Karpas-422 (cell line): Measurements from ENCODE around the gene HDAC4. TPM values are rescaled to one million over a fixed set of nuclear protein-coding genes. Genes with fewer than 3 reads are reported as not detected.

Source experiments
- DNase-seq: peaks from one replicate; pipeline ENCODE4 v3.0.0-alpha.2; 2015
- H2AFZ ChIP-seq: fragments of 200-600 bp; sonication (generic); 2 replicates; pipeline ENCODE4 v1.6.1; 2014; ENCODE audit warnings: antibody characterized with exemption, low read length, mixed read lengths
- H3K27ac ChIP-seq: fragments of 200-600 bp; sonication (generic); 2 replicates; pipeline ENCODE4 v1.5.1; 2014; ENCODE audit warnings: mild to moderate bottlenecking, low read length, moderate library complexity
- H3K27me3 ChIP-seq: fragments of 200-600 bp; sonication (generic); 2 replicates; pipeline ENCODE4 v1.6.1; 2014; ENCODE audit warnings: low read length, mixed read lengths
- H3K36me3 ChIP-seq: fragments of 200-600 bp; sonication (generic); 2 replicates; pipeline ENCODE4 v1.6.1; 2014; ENCODE audit warnings: low read length, mixed read lengths; ENCODE audit not compliant: insufficient read depth
- H3K4me1 ChIP-seq: fragments of 200-600 bp; sonication (generic); 2 replicates; pipeline ENCODE4 v1.6.1; 2014; ENCODE audit warnings: mild to moderate bottlenecking, low read length, mixed read lengths
- H3K4me2 ChIP-seq: fragments of 200-600 bp; sonication (generic); 2 replicates; pipeline ENCODE4 v1.6.1; 2014; ENCODE audit warnings: low read length, low read depth, mild to moderate bottlenecking; ENCODE audit not compliant: poor library complexity, severe bottlenecking
- H3K4me3 ChIP-seq: fragments of 200-600 bp; sonication (generic); 2 replicates; pipeline ENCODE4 v1.5.1; 2014; ENCODE audit warnings: mild to moderate bottlenecking, antibody characterized with exemption, low read length, mixed read lengths
- H3K79me2 ChIP-seq: fragments of 200-600 bp; sonication (generic); 2 replicates; pipeline ENCODE4 v1.6.1; 2014; ENCODE audit warnings: mild to moderate bottlenecking, low read length, mixed read lengths
- H3K9ac ChIP-seq: fragments of 200-600 bp; sonication (generic); 2 replicates; pipeline ENCODE4 v1.6.0; 2014; ENCODE audit warnings: low read length
- H3K9me2 ChIP-seq: fragments of 200-600 bp; sonication (generic), shearing (Covaris generic); replicated peaks from 2 replicates; pipeline ENCODE4 v1.6.0; 2014; ENCODE audit warnings: mild to moderate bottlenecking, low read length, moderate library complexity; ENCODE audit not compliant: insufficient read depth
- H3K9me3 ChIP-seq: fragments of 300-700, 200-600 bp; sonication (generic); 2 replicates; pipeline ENCODE4 v1.6.1; 2014; ENCODE audit warnings: low read length, mixed read lengths
- H4K20me1 ChIP-seq: fragments of 200-600 bp; sonication (generic); 2 replicates; pipeline ENCODE4 v1.6.1; 2014; ENCODE audit warnings: mild to moderate bottlenecking, antibody characterized with exemption, low read length, low read depth; ENCODE audit not compliant: insufficient read depth
- total RNA-seq: library from RNA; depleted of rRNA; stranded (reverse); fragments of >200 nt; shearing (Covaris generic); gene quantifications from 2 replicates; pipeline ENCODE4 v1.2.3, GENCODE V29; 2014; ENCODE audit warnings: low replicate concordance

Gene HDAC4
- total RNA-seq, 1 experiment from 2014 or later = 8.5 TPM

DNA sequence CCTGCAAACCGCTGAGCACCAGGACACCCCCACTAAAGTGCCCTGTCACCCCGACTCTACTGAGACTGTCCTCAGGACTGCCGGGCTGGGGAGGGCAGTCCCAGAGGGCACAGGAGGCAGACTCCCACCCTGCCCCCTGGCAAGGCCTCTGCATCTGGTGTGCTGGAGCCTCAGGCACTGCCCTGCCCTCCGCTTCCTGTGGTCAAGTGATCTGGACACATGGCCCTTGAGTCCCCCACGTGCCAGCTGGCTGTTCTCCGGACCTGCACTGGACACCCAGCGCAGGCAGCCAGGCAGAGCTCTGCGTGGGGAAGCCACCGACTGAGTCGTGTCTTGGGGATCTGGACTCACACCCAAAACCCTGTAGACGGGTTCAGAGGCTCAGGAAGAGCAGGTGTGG is 335.3 kb downstream of the HDAC4 start:
- no peak overlapping the region for H3K4me3 ChIP-seq
- no peaks in the 10 kb centered on the region for H3K27me3 ChIP-seq
- H3K9me3 ChIP-seq = no peaks in the 10 kb centered on the region
- H2AFZ ChIP-seq = no peak overlapping the region
- H3K4me2 ChIP-seq = no peak overlapping the region
- no peak overlapping the region for H3K27ac ChIP-seq
- H3K9ac ChIP-seq = no peak overlapping the region
- H3K79me2 ChIP-seq = no peaks in the 10 kb centered on the region
- no peak for DNase-seq
- H3K36me3 ChIP-seq = no peaks in the 10 kb centered on the region
- H3K4me1 ChIP-seq = peaks cover 20% of the 10 kb centered on the region
- no peaks in the 10 kb centered on the region for H3K9me2 ChIP-seq
- H4K20me1 ChIP-seq = no peaks in the 10 kb centered on the region

DNA sequence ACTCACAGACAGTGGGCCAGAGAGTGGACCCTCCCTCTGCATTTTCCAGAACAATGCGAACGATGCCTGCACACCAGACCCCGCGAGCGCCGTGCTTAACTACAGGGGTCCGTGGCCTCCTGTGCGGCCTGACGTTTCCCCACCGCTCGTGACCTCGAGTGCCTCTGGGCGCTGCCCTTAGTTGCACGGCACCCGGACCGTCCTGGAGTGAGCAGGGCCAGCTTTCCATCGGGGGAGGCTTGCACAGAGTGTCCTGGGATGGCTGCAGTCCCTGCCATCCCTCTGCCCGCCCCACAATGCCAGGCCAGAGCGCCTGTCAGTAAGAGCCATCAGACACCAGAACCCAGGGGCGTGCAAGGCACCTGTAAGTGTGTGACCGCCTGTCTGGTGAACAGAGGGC is 335.9 kb downstream of the HDAC4 start:
- no peaks in the 10 kb centered on the region for H4K20me1 ChIP-seq
- H3K9me2 ChIP-seq = no peaks in the 10 kb centered on the region
- no peak overlapping the region for H3K9ac ChIP-seq
- no peak for DNase-seq
- H3K9me3 ChIP-seq = no peaks in the 10 kb centered on the region
- no peaks in the 10 kb centered on the region for H3K79me2 ChIP-seq
- H3K4me1 ChIP-seq = peaks cover 13% of the 10 kb centered on the region
- no peaks in the 10 kb centered on the region for H3K27me3 ChIP-seq
- H2AFZ ChIP-seq = no peak overlapping the region
- H3K4me2 ChIP-seq = no peak overlapping the region
- H3K36me3 ChIP-seq = no peaks in the 10 kb centered on the region
- H3K4me3 ChIP-seq = no peak overlapping the region
- H3K27ac ChIP-seq = no peak overlapping the region

DNA sequence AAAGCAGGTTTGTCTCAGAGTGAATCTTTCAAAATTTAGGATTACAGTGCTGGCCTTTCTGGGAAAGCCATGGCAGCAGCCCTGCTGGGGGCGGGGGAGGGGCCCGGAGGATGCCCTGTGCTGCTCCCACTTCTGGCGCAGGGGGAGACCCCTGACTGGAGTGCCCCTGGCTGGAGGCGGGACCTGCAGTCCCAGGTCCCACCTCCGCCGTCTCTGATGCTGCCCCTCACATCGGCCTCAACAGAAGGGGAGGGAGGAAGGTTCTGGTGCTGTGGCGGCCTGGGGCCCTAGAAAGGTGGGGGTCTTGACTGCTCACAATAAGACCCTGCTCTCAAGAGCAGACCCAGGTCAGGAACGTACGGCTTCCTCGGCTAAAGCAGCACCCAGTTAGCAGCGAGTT is 336.6 kb downstream of the HDAC4 start:
- Histone ChIP-seq H3K9me2 (no peaks in the 10 kb centered on the region), H2AFZ (no peak overlapping the region), H3K4me1 (peaks cover 10% of the 10 kb centered on the region), H3K79me2 (no peaks in the 10 kb centered on the region), H4K20me1 (no peaks in the 10 kb centered on the region), H3K4me2 (no peak overlapping the region), H3K27ac (no peak overlapping the region), H3K9ac (no peak overlapping the region), H3K36me3 (no peaks in the 10 kb centered on the region), H3K27me3 (no peaks in the 10 kb centered on the region), H3K9me3 (no peaks in the 10 kb centered on the region), H3K4me3 (no peak overlapping the region)
- no peak for DNase-seq

DNA sequence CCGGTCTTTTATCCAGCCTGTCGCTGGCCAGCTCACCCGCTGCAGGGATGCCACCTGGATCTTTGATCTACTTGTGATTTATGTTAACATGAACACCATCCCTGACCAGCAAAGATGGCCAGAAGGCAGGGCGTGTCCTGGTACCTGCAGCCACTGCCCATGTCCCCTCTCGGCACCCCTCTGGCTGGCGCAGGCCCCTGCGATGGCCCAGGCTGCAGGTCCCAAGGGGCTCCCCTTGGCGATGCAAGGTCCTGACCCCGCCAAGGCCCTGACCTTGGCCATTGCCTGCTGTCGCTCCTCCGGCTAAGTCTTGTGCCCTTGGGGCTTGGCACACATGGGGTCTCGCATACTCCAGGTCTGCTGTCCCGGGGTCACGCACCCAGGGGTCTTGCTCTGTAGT is 338.1 kb downstream of the HDAC4 start:
- Histone ChIP-seq H3K27ac (no peak overlapping the region), H3K36me3 (no peaks in the 10 kb centered on the region), H3K9ac (no peak overlapping the region), H3K4me2 (no peak overlapping the region), H3K4me3 (no peak overlapping the region), H3K9me3 (no peaks in the 10 kb centered on the region), H3K4me1 (no peaks in the 10 kb centered on the region; the same call in 1 of the 2 replicates), H3K9me2 (no peaks in the 10 kb centered on the region), H3K79me2 (no peaks in the 10 kb centered on the region), H4K20me1 (no peaks in the 10 kb centered on the region), H2AFZ (no peak overlapping the region), H3K27me3 (no peaks in the 10 kb centered on the region)
- DNase-seq = no peak

DNA sequence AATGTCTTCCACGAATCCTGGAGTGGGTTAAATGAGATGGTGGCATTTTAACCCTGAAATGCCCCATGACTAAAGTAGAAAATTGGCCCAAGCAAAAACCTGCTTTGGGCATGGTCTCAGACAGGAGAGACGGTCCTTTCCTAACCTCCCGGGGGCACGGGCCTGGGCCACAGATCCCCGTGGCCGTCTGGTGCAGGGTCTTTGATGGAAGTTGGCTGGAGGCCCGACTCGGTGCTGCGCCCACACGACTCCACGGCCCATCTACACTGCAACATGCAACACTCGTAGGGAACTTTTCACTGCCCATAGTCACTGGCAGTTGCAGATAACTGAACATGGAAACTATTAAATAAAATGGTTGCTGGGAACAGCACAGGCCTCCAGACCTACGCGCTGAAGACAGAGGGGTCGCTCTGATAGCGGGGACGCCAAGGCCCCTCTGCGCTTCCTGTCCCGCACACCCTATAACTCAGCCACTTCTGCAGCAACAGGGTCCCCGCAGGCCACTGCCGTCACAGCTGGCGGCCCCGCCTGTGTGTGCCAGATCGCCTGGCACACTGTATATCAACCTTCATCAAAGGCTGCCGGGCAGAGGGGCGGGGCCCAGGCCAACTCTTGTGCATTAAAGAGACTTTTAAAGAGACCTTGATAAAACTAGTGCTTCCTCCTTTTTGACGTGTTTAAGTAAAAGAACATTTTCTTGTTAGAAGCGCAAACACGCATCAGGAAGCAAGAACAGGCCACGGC is 338.8 kb downstream of the HDAC4 start:
- no peak overlapping the region for H3K4me3 ChIP-seq
- no peak for DNase-seq
- no peaks in the 10 kb centered on the region for H3K36me3 ChIP-seq
- no peaks in the 10 kb centered on the region for H3K9me3 ChIP-seq
- H3K4me1 ChIP-seq = no peaks in the 10 kb centered on the region
- no peaks in the 10 kb centered on the region for H3K27me3 ChIP-seq
- no peaks in the 10 kb centered on the region for H3K9me2 ChIP-seq
- no peak overlapping the region for H3K27ac ChIP-seq
- H2AFZ ChIP-seq = no peak overlapping the region
- no peaks in the 10 kb centered on the region for H3K79me2 ChIP-seq
- H4K20me1 ChIP-seq = no peaks in the 10 kb centered on the region
- no peak overlapping the region for H3K9ac ChIP-seq
- H3K4me2 ChIP-seq = no peak overlapping the region

DNA sequence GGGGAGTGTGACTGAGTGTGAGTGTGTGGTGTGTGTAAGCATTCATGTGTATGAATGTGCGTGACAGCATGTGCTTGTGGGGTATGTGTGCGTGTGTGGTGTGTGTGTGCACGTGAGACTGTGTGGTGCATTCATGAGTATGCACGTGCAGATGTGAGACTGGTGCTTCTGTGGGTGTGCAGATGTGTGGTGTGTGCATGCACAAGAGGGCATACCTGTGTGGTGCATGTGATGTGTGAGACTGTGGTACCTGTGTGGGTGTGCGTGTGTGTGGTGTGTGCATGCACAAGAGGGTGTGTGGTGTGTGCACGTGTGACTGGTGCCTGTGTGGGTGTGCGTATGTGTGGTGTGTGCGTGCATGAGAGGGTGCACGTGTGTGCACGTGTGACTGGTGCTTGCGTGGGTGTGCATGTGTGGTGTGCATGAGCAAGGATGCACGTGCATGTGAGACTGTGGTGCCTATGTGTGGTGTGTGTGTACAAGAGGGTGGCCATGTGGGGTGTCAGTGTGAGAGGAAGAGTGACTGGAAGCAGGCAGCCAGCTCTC is 339.6 kb downstream of the HDAC4 start:
- no peaks in the 10 kb centered on the region for H3K79me2 ChIP-seq
- no peaks in the 10 kb centered on the region for H3K36me3 ChIP-seq

DNA sequence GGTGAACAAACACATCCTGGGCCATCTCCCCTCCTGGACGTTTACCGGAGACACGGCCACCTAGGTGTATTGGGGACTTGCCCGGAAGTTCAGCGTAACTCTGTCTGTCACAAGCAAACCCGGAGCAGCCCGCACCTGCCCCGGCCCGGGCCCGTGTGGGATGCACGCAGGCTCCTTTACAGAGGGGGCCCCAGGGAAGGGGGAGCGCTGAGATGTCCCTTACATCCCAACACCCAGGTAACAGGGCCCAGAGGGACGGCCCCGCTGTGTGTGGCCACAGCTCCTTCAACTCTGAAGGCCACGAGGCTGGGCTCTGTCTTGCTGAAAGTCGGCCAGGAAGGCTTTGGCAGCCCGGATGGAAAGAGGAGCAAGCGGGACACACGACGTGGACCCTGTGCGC is 340.1 kb downstream of the HDAC4 start:
- H3K9ac ChIP-seq = no peak overlapping the region
- H2AFZ ChIP-seq = no peak overlapping the region
- H3K9me3 ChIP-seq = no peaks in the 10 kb centered on the region
- no peaks in the 10 kb centered on the region for H3K36me3 ChIP-seq
- H3K4me1 ChIP-seq = no peaks in the 10 kb centered on the region
- H3K9me2 ChIP-seq = no peaks in the 10 kb centered on the region
- H4K20me1 ChIP-seq = no peaks in the 10 kb centered on the region
- no peak for DNase-seq
- H3K4me3 ChIP-seq = no peak overlapping the region
- H3K27ac ChIP-seq = no peak overlapping the region
- no peaks in the 10 kb centered on the region for H3K27me3 ChIP-seq
- no peaks in the 10 kb centered on the region for H3K79me2 ChIP-seq
- H3K4me2 ChIP-seq = no peak overlapping the region

More for the DNA sequence above, 339.6 kb downstream of the HDAC4 start:
- Histone ChIP-seq H3K9me2 (no peaks in the 10 kb centered on the region), H3K9me3 (no peaks in the 10 kb centered on the region), H3K9ac (no peak overlapping the region), H3K4me2 (no peak overlapping the region), H2AFZ (no peak overlapping the region), H3K4me1 (no peaks in the 10 kb centered on the region), H4K20me1 (no peaks in the 10 kb centered on the region), H3K4me3 (no peak overlapping the region), H3K27ac (no peak overlapping the region), H3K27me3 (no peaks in the 10 kb centered on the region)
- no peak for DNase-seq

DNA sequence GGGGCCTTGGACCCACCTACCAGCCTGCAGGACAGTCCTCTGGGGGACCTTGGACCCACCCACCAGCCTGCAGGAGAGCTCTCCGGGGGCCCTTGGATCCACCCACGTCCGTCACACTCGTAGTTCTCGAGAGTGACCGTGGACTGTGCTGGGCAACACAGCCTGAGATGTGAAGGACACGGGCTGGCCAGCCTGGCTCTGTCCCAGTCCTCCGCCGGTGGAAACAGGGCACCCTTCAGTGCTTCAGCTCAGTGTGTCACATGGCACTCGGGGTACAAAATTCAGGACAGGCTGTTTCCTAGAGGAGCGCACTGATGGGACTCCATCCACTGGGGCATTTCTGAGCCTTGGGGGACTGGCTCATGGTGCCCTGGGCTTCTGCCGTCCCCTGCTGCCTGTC is 341.0 kb downstream of the HDAC4 start:
- Histone ChIP-seq H3K27me3 (no peaks in the 10 kb centered on the region), H3K9me3 (no peaks in the 10 kb centered on the region), H3K9ac (no peak overlapping the region), H3K9me2 (no peaks in the 10 kb centered on the region), H2AFZ (no peak overlapping the region), H3K79me2 (no peaks in the 10 kb centered on the region), H3K4me2 (no peak overlapping the region), H3K36me3 (no peaks in the 10 kb centered on the region), H4K20me1 (no peaks in the 10 kb centered on the region), H3K4me1 (no peaks in the 10 kb centered on the region), H3K4me3 (no peak overlapping the region), H3K27ac (no peak overlapping the region)
- no peak for DNase-seq
